HL-60/S4 (cell line): Measurements from ENCODE around the gene ALK.
"Not testable (repeated sequence)": the region's sequence is repeated elsewhere in the genome, so short reads cannot be mapped to it uniquely, and the experiment has no call there.

Experiments
- in situ Hi-C: fragments of 300-500 bp; cut with MboI; formaldehyde crosslinking; loops from 2 replicates; pipeline ENCODE4 v1.14.3; 2022; ENCODE audit warnings: low sequenced_read_pairs

ALK gene

DNA sequence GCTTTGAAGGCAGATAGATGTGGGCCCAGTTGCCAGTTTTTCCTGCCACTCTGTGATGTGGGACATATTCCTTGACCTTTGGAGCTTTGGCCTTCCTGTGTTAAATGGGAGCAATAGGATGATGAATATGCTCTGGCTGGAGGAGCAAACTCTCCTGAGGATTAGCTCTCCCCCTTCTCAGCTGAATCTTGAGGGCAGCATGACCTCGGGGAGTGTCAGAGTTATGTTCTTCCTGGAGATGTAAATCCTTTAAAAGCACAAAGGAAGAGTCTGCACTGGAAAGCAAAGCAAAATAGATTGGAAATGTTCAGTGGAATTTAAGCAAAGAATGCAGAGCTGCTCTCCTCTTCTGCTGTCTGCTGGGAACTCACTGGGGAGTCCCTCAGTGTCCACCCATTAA, 160.1 kb downstream of the ALK start:
- in situ Hi-C loops: no loop called here

GRCh38 chr2:29760008-29760407, 161.4 kb downstream of the ALK start:
- in situ Hi-C loops: no loop called here

DNA sequence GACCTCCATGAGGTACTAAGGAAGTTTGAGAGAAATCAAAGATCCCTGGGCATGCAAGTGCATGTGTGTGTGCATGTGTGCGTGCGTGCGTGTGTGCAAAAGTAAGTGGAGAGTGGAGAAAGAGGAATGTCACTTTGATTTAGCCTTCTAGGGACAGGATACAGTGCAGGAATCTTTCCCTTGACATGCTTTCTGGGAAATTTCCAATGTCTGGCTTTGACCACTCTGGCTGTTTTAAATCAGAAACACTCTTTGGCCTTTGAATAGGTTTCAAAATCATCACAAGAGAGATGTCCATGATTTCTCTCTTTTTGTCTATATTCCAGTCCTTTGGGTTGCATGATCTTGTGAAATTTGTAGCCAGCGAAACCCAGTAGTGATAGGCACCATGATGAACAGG, 162.0 kb downstream of the ALK start:
- in situ Hi-C loops: no loop called here

DNA sequence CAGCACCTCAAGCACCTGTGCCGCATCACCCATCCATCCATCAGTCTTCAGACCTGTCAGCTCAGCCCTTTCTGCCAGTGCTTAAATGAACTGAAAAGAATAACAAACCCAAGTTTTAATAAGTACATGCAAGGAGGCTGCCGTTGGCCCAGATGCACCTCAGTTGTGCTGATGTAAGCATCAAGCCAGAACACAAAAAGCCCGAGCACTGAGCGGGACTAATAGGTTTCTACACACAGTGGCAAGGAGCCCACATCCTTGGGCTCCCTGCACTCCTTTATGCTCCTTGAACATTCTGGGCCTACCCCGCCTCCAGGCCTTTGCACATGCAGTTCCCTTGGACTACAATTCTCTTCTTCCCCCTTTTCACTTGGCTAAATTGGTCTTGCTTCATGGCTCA, 165.6 kb downstream of the ALK start:
- in situ Hi-C loops: no loop called here

GRCh38 chr2:29755233-29755632, 166.2 kb downstream of the ALK start:
- in situ Hi-C loops: no loop called here

DNA sequence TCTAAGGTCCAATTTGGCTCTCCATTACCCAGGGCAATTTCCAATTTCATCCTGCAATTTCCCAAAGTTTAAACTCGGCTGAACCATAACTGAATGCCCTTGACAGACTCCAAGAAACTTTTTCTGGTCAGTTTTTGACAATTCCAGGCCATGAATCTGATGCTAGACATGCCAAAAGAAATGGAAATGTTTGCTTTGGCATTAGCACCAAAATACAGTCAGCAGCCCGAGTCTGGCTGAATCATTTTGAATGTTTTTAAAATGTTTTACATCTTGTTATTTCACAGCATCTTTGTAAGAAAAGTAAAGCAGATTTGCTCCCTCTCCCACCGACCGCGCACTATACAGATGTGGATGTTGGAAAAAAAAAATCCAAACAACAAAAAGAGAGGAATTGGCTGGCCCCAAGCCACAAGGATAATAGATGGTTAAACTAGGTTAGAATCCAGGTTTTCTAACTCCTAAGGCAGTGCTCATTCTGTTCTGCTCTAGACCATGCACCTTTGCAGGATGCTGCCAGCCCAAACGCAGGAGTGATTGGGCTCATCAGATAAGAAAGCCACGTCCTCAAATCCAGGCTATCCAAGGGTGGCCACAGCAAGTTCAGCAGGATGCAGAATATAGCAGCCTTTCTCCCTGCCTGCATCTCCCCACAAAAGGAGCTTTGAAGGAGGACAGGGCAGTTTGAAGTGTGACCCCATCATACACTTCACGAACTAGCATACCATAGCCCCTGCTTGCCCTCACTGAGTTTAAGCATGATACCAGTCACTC, 167.5 kb downstream of the ALK start:
- in situ Hi-C loops: no loop called here

DNA sequence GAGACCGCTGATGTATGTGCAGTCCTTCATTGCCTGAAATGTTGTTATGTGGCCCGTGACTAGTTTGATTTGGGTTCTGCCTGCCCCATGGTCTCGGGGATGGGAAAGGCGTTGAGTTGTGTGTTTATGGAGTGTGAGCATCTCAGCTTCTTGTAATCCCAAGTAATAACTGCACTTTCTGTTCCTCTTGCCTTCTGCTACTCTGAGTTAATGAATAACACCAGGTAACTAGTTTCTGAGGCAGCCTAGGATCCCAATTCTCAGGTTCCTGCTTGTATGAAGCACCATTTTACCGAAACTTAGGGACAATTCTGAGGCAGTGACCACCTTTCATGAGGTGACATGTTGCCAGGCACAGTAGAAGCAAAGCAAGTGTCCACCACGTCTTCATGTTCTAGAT, 170.0 kb downstream of the ALK start:
- in situ Hi-C loops: no loop called here

DNA sequence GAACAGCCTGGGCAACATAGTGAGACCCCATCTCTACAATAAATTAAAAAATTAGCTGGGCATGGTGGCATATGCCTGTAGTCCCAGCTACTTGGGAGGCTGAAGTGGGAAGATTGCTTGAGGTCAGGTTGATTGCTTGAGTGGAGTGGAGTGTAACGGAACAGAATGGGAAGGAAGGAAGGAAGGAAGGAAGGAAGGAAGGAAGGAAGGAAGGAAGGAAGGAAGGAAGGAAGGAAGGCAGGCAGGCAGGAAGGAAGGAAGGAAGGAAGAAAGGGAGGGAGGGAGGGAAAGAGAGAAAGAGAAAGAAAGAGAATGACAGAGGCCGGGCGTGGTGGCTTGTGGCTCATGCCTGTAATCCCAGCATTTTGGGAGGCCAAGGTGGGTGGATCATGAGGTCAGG, 170.9 kb downstream of the ALK start:
- in situ Hi-C loops: not testable (repeated sequence)

DNA sequence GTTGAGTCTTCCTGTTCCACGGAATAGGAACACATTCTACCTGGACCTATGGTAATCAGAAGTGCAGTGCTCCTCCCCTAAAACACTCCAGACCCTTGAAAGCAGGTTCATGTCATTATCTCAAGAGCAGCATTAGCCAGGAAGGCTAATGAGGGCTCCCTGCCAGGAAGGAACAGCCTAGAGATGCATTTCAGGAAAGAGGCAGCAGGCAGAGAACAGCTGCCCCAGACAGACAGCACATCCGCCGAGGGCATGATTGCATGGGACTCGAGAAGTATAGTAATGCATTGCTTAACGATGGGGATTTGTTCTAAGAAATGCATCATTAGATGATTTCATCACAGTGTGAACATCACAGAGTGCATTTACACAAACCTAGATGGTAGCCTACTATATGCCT, 171.5 kb downstream of the ALK start:
- in situ Hi-C loops: no loop called here

- in situ Hi-C loops: no loop called here
Measured at GRCh38 chr2:29749041-29749440, 172.3 kb downstream of the ALK start.

DNA sequence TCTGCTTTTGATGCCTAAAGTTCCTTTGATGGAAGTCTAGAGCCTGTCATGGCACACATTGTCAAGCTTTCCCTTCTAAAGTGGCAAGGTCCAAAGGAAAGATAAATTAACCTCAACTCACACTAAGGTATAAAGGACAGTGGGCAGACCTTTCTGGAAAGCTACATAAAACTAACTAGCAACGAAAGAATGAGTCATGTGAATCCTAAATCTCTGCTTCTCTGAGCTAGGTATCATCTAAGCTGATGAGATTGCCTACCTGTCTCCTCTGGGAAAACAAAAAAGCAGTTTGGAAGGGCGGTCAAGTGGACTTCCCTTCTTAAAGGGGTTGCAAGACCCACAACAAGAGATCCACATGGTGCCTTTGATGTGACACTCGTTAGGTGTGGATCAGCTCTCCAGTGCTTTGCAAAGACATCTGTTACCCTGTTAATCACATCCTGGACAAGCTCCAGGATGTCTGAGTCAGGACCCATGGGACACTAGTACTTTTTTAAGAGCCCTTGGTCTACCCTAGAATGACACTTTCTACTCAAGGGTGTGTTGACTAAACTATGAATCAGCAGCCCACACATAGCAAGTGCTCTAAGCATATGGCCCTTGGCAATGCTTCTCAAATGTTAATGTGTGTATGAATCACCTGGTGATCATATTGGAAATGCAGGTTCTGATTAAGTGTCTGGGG, 173.5 kb downstream of the ALK start:
- in situ Hi-C loops: no loop called here

DNA sequence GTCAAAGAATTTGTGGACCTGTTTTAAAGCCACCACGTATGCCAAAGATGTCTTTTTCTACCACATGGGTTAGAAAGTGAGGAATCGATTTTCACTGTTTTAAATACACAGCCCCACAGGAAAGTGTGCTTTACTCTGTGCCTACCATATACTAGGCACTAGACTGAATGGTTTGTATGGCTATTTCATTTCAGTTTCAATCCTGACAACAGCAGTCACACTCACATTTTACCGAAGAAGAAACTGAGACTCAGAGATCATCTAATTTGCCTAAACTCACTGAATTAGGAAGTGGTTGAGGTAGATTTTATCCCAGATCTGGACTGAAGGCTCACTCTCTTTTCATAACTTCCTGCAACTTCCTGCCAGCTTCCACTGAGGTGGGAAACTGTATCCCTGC, 176.4 kb downstream of the ALK start:
- in situ Hi-C loops: no loop called here

- in situ Hi-C loops: no loop called here
Measured at GRCh38 chr2:29743516-29743915, 177.9 kb downstream of the ALK start.

DNA sequence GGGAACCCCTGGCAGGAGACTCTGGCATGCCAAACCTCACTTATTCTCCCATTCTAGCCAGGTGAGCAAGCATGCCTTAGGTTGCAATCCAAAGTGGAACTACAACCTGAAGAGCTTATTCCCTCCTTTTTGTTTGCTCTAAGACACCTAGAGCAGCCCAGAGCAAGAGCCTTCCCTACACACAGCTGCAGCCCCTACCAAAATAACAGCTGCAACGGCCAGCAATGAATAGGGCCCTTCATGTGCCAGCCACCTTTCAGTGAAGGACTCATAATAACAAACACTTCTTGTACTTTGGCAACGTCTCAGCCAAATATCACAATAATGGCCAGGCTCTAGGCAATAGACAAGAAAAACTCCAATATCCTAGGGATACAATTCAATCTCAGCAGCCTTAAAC, 178.7 kb downstream of the ALK start:
- in situ Hi-C loops: no loop called here

DNA sequence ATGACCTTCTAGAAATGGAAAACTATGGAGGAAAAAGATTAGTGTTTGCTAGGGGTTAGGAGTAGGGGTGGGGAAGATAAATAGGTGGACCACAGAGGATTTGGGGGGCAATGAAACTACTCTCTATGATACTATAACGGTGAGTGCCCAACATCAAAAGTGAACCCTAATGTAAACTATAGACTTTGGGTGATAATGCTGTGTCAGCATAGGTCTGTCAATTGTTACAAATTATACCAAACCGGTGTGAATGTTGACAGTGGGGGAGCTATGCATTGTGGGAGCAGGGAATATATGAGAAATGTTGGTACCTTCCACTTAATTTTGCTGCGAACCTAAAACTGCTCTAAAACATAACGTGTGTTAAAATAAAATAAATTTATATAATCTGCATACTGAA, 180.3 kb downstream of the ALK start:
- in situ Hi-C loops: no loop called here

DNA sequence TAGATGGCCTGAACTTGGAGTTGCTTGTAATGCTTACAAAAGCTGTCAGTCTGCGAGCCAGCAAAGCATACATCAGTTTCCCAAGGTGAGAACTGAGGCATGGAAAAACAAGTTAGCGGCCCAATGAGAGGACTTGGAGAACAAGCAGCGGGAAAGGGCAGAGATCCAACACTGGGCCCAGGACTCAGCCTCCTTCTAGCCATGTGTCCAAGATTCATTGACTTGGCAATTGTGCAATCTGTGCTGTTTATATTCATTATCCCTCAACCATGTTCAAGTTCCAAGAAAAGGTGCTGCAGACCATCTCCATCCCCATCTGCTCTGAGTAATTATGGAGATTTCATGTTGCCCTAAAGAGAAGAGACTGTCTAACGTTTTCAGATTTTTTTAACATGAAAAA, 187.4 kb downstream of the ALK start:
- in situ Hi-C loops: no loop called here

DNA sequence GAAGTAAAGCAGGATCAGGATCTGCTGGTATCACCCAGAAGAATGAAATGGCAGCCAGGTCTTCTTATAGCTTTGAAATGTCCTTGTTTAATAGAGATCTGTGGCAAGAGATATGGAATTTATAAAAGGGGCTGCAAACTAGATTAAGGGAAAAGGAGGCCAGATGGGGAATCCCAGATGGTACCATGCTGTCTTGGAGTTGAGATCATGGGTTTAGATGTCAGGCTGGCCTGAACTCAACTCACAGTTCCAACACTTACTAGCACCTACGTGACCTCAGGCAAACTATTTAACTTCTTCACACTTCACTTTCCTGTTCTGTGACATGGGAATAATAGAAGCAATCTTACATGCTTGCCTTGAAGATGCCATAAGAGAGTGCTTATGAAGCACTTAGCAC, 188.2 kb downstream of the ALK start:
- in situ Hi-C loops: no loop called here

DNA sequence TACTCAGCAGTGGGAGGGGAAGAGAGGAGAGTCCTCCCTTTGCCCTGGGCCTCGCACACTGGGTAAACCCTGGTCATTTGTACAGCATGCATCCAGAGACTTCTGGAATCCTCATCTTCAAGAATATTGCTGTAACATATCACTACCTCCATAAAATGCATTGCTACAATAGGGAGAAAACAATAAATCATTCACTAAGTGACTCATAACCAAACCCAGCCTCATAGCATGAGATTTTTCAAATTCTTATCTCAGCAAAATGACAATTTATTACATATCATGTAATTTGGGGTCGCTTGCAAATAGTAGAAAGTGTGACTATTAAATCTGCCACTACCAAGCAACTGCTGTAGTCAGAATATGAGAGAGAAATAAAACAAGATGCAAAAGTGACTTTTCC, 189.4 kb downstream of the ALK start:
- in situ Hi-C loops: no loop called here

GRCh38 chr2:29729932-29730331, 191.5 kb downstream of the ALK start:
- in situ Hi-C loops: no loop called here

DNA sequence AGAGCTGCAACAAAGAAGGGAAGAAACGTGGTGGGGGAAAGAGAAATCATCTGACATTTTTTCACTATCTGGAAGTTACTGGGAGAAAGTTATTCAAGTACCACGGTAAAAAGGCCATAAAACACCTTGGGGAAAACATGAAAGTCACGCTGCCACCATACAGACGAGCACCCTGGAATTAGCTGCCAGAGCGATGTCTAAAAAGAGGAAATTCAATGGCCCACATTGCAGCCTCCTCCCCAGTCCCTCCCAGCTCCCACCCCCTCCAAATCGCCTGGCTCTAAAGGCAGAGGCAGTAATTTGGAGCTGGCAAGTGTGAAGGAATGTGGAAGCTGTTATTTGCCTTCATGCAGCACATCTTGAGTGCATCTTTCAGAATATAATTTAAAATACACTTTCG, 192.0 kb downstream of the ALK start:
- in situ Hi-C loops: no loop called here

DNA sequence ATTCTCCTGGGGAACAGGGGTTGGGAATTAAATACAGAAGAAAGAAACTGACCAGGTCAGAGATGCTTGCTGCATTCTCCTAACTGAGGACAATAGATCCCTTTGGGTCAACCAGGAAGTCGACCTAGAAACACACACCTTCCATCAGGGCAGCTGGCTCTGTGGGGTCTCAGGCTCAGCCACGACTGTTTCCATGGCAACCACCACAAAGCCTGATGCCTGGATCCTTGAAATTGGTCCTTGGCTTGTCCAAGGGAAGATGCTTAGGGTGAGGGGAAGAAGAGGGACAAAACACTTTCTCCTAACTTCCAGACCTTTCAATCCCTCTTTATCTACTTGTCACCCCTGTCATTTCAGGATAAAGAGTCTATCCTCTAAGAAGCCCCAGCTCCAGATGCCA, 194.4 kb downstream of the ALK start:
- in situ Hi-C loops: no loop called here

- in situ Hi-C loops: no loop called here
Measured at GRCh38 chr2:29725610-29726009, 195.8 kb downstream of the ALK start.

DNA sequence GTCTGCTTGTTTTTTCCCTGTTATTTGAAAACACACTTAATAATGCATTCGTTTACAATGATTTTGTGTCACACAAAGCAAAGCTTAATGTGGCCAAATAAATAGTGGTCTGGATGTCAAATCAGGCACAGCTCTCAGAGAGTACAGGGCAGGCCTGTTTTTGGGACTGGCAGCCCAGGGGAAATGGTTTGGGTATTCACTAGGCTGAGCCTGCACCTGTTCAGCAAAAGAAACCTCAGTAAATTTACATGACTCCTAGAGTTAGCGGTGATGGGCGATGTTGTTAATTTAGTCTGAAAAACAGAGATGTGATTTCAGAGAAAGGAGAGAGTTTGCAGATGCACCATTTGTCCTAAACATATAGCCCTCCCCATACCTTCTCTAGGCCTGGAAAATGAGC, 197.1 kb downstream of the ALK start:
- in situ Hi-C loops: no loop called here
